NCI-H2171 treated with DMSO at 0.1 percent for 48 hours (cell line): ENCODE results near the gene ARID2.

Source experiments
- DNase-seq: peaks from one replicate; lab custom pipeline; 2025; lab: John Stamatoyannopoulos, UW

ARID2 gene

DNA sequence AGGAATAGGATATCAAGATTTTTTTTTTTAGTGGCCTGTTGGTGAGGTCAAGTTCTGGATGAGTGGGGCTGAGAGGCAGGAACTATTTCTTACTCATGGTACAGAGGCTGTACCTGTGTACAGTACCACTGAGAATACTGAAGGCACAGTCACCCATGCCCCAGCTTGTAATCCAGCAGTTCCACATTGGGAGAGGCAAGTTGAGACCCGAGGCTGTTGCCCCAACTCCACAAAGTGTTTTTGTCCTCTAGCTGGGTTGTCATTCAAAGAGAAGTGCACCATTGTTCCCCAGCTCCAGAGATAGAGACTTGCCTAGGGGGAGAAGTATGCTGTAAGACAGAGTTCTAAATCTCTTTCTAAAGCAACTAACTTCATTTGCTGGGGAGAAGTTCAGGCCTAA lies 38.7 kb downstream of the ARID2 start:
- DNase-seq, result no peak

DNA sequence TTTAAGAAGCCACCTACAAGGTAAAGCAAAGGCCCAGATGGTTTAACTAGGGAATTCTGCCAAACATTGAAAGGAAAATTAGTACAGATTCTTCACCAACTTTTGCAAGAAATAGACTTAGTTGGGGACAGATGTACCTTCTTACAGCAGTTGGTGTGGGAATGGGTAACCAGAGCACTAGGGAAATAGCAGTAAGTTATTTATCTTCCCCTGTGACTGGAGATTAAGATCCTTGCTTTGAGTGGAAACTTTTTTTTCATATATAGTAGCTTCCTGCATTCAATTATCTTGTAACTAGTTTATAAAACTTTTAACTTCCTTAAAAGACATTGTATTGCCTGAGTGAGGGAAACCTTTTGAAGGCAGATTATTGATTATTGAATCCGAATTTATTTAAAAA lies 44.2 kb downstream of the ARID2 start:
- DNase-seq, result no peak

DNA sequence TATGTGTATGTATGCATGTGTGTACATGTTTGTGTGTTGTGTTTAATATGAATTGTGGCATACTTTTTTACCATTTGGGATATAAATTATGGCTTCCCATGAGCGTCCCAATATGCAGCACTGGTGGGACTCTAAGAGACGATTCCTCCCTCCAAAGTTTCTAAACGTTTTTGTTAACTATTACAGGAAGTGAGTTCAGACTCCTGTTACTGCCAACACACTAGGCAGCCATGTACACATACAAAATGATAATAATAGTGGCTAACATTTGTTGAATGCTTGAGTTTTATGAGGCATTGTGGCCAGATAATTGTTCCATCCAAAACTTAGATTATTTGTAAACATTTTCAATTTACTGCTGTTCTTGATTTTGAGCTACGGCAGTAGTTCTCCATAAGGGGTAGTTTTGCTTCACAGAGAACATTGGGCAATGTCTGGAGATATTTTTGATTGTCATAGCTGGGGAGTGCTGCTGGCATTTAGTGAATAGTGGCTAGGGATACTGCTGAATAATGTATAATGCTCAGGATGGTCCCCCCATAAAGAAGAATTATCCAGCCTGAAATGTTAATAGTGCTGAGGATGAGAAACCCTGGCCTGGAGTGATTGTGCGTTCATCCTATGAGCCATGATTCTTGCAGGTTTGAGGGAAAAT lies 45.1 kb downstream of the ARID2 start:
- no peak for DNase-seq

DNA sequence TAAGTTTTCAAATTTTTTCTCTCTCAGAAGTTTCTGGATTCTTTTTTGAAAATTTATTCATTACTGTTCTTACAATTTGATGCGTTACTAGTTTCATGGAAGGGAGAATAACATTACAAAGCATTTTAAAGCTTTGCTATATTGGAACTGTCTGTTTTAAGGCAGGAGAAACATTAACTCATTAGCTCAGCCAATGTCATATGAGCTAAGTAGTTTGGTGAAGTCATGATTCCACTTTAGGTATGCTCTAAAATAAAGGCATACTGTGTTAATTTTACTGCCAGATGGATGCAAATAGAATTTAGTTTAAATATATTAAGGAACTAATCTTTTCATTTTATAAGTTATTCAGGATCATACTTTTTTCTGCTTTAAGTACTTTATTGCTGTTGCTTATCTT lies 46.0 kb downstream of the ARID2 start:
- DNase-seq, result no peak

DNA sequence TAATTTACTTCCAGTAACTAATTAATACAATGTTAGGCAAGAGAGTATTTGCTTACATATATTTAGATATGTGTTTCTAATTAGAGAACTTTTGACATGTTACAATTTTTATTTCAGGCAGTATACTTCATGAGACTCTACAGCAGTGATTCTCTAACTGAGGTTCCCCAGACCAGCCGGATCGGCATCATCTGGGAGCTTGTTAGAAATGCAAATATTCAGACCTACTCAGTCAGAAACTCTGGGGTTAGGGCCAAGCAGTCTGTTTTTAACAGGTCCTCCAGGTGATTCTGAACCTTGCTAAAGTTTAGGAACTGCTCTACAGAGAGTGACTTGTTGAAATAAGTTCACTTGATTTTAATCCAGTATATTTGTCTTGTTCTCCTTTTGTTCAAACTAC lies 46.5 kb downstream of the ARID2 start:
- DNase-seq, result no peak

DNA sequence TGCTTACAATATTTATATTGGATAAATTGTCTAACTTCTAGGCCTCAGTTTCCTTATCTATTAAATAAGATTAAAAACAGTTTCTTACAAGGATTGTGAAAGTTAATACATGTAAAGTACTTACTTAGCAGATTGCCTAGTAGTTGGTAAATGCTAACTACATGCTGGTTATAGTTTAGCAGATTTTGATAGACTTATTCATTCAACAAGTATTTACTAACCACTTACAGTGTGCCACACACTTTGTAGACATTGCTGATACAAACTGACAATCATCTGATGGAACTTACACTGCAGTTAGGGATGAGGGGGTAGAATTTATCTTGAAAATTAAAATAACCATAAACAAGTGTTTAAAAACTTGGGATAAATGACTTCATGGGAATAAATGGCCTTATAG lies 50.4 kb downstream of the ARID2 start:
- DNase-seq, result no peak

DNA sequence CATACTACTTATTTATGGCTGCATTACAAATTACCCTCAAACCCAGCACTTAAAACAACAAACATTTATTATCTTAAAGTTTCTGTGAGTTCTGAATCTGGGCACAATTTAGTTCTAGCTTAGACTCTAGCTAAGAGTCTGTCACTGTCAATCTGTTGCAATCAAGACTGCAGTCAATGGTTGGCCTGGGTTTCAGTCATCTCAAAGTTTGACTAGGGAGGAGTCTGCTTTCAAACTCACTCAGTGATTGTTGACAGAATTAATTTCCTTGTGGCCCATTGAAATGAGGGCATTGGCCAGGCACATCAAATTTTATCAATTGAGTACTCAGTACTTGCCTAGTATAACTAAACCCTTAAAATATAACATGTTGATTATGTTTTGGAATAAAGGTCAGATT lies 51.6 kb downstream of the ARID2 start:
- no peak for DNase-seq

DNA sequence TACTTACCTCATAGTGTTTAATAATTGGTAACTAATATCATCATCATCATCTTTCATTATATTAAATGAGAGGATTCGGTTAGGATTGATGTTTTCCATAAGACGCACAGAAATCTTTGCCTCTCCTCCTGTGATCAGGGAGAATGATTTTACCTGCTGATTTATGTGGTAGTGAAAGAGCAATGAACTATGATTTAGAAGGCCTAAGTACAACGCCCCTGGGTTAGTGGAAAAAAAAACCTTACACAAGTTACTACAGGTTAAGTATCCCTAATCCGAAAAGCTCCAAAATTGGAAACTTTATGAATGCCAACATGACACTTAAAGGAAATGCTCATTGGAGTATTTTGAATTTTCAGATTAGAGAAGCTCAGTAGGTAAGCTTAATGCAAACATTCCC lies 55.8 kb downstream of the ARID2 start:
- DNase-seq, result no peak

DNA sequence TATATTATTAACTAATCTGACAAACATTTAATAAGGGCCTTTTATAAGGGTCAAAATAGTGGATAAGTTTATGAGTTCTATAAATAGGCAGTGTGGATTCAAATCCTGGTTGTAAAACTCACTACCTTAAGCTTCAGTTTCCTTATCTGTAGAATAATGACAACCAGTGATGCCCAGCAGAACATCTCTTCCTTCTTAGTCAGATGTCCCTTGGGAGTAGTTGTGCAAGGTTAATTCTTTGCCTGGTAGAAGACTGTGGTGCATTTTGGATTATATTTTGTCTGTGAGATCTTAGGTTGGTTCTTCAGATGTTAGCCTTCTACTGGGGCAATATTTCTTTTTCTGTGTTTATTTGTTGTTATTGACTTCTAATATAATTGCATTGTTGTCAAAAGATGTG lies 59.5 kb downstream of the ARID2 start:
- DNase-seq, result no peak

DNA sequence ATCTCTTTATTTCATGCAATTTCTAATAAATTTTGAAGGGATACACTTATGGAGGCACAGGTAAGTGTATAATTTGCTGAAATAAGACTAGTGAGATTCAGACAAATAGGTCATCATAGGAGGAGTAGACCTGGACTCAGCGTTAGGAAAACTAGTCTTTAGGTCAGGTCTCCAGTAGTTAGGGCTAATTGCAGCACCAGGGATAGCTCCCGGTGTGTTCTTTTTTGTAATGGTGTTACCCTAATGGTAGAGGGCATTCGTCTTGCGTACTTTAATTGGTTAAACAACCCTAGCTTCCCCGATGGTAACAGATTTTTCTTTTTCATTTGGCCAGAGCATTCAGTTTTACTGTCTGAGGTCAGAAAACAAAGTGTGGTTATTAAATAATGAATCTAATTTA lies 64.9 kb downstream of the ARID2 start:
- no peak for DNase-seq

DNA sequence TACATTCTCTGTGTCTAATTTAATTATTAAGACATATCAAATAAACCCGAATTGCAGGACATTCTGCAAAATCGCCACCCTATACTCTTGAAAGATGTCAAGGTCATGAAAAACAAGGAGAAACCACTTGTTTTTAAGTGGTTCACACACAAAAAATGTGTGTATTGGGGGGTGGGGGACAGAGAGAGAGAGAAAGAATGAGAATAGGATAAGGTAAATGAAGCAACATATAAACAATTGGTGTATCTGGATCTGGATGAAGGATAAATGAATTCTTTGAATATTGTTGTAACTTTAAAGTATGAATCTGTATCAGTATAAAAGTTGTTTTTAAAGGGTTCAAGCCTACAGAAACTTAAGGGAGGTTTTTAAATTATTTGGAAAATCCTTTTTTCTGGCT lies 72.1 kb downstream of the ARID2 start:
- no peak for DNase-seq

DNA sequence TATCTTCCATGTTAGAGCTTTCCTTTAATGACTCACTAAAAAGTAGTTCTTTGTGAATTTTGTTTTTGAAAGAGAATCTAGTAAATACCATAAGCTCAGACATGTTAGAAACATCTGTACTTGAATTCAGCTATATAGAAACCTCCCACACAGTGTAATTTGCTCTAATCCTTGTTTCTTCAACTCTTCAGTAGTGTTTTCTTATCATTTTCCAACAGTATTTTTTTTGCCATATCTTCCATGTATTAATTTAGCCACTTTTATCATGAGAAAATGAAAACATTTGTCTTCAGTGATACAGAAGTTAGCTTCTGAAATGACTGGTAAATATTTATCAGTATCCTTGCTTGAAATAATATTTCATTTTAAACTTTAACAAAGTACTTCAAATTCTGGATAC lies 73.6 kb downstream of the ARID2 start:
- no peak for DNase-seq

DNA sequence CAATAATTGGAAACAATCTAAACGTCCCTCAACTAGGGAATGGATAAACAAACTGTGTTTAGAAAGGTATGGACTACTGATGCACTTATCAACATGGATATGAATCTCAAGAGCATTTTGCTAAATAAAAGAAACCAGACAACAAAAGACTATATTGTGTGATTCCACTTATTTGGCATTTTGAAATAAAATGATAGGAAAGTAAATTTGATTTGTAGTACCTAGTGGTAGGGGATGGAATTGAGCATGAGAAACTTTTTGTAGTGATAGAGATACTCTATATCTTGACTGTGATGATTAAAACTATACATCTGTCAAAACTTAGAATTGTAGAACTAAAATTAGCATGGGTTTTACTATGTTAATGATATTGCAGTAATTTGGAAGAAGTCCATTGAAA lies 87.1 kb downstream of the ARID2 start:
- no peak for DNase-seq

DNA sequence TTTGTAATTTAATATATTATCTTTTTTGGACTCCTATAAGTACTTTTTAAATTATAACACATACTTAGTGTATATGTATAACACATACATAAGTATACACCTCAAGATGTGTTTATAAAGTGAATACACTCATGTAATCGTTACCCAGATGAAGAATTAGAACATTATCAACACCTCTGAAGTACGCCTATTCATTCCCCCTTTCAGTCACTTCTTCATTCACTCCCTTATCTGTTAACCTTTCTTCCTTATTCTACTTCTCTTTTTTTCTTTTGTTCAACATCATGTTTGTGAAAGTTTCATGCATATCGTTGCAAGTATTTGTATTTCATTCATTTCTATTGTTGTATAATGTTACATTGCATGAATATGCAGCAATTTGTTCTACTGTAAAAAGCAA lies 98.5 kb downstream of the ARID2 start:
- no peak for DNase-seq

DNA sequence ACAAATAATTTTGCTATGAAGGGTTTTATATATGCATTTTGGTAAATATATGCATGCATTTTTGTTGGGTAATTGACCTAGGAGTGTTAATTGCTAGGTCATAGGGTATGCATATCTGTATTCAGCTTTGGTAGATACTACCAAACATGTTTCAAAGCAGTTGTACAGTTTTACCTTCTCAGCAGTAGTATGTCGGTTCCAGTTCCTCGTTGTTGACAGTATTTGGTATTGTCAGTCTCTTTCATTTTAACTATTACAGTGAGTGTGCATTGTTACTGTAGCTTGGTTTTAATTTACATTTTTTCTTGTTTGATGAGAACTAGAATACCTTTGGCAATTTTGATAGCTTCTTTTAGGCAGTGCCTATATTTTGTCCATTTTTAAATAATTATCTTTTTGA lies 98.9 kb downstream of the ARID2 start:
- DNase-seq, result no peak

DNA sequence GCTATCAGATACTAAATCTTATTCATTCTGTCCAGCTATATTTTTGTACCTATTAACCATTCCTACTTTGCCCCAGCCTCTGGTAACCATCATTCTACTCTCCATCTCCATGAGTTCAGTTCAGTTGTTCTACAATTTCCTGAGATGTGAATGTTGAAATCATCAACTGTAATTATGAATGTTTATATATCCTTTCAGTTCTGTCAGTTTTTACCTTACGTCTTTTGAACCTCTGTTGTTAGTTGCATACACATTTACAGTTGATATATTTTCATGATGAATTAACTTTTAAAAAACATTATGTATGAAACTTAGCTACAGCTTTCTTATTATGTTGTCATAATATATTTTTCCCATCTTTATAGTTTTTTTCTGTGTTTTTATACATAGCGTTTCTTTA lies 102.1 kb downstream of the ARID2 start:
- DNase-seq, result no peak

DNA sequence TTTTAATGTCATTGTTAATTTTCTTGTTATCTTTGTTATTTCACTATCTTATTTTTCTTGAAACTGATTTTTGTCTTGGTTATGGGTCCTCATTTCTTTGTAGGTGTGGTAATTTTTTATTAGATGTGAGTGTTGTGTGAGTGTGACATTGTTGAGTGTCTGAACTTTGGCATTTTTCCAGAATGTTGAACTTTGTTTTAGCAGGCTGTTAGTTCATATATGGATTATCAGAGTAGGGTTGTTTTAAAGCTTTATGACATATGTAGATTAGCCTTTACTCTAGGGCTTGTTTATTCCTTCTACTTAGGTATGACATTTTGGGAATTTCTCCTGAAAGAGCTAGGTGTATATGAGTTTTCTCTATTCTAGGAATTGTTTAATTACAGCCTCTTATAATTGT lies 103.9 kb downstream of the ARID2 start:
- no peak for DNase-seq

DNA sequence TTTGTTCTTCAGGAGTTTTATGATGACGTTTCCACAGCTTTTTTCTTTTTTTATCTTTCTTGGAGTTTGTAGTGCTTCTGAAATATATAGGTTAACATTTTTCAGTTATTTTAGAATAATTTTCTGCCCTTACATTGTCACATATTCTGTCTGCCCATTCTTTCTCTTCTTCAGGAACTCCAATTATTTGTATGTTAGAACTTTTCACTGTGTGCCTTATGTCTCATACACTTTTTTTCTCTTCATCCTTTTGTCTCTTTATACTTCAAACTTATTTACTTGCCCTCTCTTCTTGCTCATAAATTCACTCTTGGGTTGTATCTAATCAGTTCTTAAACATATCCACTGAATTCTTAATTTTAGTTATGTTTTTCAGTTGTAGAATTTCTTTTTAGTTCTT lies 105.3 kb downstream of the ARID2 start:
- no peak for DNase-seq

DNA sequence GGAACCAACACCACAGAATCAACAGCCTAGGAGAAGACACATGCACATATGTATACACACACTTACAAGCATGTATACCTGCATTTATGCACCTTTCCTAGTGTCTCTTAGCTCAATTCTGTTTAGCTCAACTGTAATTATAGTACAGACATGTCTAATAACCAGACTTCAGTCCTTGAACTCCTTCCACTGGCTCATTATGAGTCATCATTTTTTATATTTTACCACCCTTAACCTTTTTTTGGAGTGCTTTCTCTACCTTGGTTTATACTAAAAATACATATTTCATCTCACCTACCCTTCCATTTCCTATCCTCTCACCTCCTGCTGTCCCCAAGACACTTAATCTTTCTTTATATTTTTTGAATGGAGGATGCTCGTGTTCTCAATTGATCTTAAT lies 110.4 kb downstream of the ARID2 start:
- DNase-seq, result no peak

DNA sequence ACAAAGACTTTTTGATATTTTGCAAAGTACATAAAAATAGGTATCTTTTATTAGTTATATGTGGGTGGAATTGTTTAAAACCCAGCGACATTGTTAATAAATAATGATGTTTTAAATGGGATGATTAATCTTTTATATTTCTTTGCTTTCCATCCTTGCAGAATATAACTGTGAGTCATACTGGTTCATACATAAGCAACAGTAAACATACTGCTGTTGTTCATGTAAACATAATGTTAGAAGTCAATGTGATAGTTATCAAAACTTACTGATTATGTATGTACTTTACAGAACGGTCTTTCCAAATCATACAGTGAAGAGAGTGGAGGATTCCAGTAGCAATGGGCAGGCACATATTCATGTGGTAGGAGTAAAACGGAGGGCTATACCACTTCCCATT lies 119.8 kb downstream of the ARID2 start:
- DNase-seq, result no peak

DNA sequence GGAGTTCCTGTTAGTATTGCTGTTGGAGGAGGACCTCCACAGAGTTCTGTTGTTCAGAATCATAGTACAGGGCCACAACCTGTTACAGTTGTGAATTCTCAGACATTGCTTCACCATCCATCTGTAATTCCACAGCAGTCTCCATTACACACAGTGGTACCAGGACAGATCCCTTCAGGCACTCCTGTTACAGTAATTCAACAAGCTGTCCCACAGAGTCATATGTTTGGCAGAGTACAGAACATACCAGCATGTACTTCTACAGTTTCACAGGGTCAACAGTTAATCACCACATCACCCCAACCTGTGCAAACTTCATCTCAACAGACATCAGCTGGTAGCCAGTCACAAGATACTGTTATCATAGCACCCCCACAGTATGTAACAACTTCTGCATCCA lies 120.8 kb downstream of the ARID2 start:
- DNase-seq, result no peak

DNA sequence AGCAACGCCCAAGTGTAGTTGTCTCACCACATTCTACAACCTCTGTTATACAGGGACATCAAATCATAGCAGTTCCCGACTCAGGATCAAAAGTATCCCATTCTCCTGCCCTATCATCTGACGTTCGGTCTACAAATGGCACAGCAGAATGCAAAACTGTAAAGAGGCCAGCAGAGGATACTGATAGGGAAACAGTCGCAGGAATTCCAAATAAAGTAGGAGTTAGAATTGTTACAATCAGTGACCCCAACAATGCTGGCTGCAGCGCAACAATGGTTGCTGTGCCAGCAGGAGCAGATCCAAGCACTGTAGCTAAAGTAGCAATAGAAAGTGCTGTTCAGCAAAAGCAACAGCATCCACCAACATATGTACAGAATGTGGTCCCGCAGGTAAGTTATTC lies 123.0 kb downstream of the ARID2 start:
- DNase-seq, result no peak

DNA sequence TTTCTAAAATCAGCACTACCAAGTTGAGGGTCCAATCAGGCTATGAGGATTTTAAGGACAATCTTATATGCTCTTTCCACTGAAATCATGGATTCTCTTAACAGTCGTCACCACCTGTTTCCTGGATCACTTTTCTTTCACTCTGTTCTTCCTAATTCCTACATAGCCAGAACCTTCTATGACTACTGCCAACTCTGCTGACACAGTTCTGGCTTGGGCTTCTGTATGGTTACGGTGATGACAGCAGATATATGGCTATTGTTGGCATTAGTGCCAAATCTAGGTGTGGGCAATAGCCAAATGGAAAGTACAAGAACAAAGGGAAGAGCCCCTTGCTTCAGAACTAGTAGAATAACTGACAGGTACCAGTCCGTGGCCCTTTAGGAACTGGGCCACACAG lies 124.0 kb downstream of the ARID2 start:
- DNase-seq, result no peak

DNA sequence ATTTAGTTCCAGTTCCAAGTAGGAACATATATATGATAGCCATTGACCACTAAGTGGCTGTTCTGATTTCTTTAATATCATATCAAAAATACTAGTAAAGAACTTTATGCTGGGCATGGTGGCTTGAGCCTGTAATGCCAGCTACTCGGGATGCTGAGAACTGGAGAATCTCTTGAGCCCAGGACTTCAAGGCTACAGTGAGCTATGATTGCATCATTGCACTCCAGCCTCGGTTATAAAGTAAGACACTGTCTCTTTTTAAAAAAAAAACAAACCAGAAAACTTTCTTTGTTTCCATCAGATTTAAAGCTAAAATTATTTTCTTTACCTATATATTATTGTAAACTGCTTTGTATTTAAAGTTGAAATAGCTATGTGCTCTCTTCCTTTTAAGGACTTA lies 133.8 kb downstream of the ARID2 start:
- no peak for DNase-seq

DNA sequence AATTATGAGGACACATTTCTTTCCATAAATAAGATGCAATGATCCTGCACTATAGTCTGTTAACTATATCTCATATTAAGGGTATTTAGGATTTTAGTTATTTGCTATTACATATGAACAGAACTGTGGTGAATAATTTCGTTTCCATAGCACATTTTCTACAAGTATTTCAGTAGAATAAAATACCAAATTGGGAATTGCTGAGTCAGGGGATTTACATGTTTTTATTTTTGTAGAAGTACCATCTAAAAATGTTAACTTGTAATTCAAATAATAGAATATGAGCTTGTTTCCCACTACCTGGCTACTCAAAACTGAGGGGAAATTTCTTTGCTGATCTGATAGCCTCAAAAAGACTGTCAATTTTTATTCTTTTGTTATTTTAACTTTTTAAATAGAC lies 136.8 kb downstream of the ARID2 start:
- no peak for DNase-seq
